Ecto neural progenitor cell (in vitro differentiated cells): ENCODE results near the gene ZBED4.
"Not testable (repeated sequence)": the region's sequence is repeated elsewhere in the genome, so short reads cannot be mapped to it uniquely, and the experiment has no call there.

Experiments
- DNase-seq: peaks from one replicate; pipeline ENCODE4 v3.0.0-alpha.2; 2018; ENCODE audit warnings: low spot score

The ZBED4 gene

GRCh38 chr22:49852898-49853894 is at the start of gene ZBED4:
TSS of gene ZBED4 (plus strand) at chr22:49853844. CDS start at chr22:49883663, 29,819 bp downstream.
- DNase-seq = peak; percentile 99

DNA sequence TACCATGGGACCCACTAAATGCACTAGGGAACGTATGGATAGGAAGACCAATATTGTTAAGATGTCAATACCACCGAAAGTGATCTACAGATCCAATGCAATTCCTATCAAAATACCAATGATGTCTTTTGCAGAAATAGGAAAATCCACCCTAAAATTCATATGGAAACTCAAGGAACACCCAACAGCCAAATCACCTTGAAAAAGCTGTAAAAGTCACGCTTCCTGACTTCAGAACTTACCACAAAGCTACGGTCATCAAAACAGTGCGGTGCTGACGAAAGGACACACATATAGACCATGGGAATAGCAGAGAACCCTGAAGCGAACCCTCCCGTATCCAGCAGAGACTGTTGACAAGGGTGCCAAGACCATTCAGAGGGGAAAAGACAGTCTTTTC is 46.5 kb upstream of the ZBED4 start:
- no peak for DNase-seq

DNA sequence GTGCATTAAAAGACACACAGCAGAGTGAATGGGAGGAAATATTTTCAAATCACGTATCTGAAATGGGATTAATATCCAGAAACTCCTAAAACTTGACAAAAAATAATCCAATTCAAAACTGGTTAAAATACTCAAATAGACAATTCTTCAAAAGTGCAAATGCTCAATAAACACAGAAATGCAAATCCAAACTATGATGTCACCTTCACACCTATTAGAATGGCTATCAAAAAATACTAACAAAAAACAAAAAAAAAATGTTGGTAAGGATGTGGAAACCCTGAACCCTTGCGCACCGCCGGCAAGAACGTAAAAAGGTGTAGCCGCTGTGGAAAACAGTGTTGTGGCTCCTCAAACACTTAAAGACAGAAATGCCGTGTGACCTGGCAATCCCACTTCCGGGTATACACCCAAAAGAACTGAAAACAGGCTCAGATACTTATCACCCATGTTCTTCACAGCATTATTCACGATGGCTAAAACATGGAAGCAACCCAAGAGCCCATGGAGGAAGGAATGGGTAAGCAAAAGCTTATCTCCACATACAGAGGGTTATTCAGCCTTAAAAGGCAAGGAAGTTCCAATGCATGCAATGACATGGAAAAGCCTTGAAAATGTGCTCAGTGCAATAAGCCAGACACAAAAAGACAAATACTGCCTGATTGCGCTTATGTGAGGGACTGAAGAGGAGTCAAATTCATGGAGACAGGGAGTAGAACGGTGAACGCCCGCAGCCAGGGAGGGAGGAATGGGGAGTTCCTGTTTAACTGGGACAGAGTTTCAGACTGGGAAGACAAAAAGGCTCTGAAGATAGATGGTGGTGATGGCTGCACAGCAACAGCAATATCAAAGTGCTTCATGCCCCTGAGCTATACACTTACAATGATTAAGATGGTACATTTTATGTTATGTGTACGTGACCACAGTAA is 45.6 kb upstream of the ZBED4 start:
- DNase-seq = no peak

DNA sequence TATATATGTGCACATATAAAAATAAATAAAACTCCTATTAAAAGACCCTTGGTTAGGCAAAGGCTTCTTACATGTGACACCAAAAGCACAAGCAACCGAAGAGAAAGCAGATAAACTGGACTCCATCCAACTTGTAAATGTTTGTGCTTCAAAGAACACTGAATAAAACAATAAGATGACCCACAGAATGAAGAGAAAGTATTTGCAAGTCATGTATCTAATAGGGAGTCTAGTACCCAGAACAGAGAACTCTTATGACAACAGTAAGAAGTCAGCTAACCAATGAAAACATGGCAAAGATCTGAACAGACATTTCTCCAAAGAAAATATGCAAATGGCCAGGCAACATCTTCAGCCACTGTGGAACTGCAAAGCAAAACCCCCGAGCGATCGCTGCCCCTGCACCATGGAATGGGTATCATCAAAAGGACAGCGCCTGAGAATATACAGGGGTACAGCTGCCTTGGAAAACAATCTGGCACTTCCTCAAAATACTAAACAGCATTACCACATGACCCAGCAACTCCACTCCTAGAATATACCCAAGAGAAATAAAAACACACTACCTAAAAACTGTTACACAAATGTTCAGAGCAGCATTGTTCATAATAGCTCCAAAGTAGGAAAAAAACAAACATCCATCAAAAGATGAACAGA is 43.2 kb upstream of the ZBED4 start:
- DNase-seq = no peak

GRCh38 chr22:49811020-49811791 is 42.4 kb upstream of the ZBED4 start:
- DNase-seq = no peak

DNA sequence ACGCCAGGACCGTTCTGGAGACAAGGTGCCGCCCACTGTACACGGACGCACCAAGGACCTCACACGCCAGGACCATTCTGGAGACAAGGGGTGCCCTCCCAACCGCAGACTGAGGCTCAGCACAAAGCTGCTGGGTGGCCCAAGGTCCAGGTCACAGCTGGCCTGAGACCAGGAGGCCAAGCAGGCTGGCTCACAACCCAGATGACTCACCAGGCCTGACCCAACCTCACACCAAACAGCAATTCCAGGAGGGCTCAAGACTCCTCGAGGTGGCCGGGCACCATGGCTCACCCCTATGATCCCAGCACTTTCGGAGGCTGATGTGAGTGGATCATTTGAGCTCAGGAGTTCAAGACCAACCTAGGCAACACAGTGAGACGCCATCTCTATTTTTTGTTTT is 40.8 kb upstream of the ZBED4 start:
- DNase-seq = no peak

DNA sequence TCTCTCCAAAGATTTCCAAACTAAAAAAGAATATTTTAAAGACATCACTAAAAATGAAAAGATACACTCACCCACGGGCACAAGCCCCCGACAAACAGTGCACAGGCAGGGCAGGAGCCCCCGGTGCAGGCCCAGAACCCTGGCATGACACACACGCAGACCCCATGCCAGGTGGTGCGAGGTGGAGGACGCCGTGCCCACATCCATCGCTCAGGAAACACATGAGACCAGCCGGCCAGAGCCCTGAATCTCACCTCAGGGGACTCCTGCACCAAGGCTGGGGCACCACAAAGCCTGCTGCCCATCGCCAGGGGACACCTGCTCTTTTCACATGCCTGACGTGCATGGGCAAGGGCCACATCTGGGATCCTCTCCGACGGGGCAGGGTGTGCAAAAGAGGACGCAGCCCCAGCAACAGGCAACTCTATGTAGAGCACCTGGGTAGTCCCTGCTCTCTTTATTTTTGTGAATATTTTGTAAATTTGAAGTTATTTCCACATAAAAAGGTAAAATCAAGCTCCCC is 39.4 kb upstream of the ZBED4 start:
- no peak for DNase-seq

- no peak for DNase-seq
Measured at GRCh38 chr22:49814856-49815255, 38.8 kb upstream of the ZBED4 start.

GRCh38 chr22:49815641-49816091 is 38.0 kb upstream of the ZBED4 start:
- no peak for DNase-seq

DNA sequence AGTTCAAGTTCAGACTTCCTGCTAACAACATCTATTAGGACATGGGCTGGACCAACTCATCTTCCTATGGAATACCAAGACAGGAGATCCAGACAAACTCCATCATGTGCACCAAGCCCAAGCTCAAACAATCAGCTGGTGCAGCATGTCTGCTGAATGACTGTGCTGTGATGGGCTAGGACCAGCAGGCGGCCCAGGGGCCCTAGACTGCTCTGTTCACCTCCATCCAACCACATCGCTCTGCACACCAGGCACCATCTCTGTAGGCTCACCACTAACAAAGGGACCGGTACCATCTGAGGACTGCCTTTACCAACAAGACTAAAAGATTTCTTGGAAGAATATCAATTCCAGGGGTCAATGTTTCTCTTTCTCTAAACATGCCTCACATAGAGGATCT is 36.3 kb upstream of the ZBED4 start:
- DNase-seq = no peak

DNA sequence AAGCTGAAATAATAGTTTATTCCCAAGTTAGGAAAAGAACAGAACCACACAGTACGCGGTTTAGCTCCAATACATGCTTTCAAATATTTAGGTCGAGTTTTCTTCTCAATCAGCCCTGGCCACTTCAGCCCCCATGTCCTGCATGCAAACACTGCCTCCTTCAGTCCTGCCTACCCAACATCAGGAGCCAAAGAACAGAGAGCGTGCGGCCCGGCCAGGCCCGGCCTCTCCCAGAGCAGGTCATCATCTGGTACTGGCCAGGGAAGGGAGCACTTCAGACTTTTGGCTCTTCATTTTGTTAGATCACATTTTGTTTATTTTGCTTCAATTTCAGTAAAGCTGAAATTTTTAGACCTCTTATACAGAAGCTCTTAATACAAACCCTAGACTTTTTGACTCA is 32.7 kb upstream of the ZBED4 start:
- no peak for DNase-seq

GRCh38 chr22:49821741-49822140 is 31.9 kb upstream of the ZBED4 start:
- not testable (repeated sequence) for DNase-seq

DNA sequence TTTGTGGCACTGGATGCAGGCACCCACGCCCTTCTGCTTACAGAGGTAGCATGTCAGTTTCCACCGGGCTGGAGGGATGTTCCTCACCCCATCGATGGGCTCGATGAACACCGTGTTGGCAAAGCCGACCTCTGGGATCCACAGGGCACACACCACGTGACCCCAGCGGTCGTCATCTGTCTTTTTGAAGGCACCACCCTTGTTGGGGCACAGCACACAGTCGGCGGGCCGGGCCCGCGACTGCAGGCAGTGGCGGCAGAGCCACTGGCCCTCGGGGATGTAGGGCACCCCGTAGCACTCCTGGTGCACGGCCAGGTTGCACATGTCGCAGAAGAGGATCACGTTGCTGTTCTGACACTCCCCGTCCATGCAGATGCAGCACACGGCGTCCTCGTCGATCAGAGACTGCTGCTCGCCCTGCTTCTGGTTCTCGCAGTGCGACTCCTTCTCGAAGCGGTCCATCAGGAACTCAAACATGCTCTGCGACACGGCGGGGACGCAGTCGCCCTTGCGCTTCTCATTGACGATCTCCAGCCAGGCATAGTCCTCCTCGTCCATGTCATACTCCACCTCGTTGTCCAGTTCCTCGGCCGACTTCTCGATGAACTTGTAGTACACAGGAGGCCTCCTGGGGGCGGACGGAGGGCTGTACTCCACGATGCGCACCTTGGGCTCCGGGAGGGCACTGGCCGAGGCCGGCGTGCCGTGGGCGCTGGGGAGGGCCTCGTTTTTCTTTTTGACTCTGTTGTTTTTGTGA is 30.2 kb upstream of the ZBED4 start:
- no peak for DNase-seq

DNA sequence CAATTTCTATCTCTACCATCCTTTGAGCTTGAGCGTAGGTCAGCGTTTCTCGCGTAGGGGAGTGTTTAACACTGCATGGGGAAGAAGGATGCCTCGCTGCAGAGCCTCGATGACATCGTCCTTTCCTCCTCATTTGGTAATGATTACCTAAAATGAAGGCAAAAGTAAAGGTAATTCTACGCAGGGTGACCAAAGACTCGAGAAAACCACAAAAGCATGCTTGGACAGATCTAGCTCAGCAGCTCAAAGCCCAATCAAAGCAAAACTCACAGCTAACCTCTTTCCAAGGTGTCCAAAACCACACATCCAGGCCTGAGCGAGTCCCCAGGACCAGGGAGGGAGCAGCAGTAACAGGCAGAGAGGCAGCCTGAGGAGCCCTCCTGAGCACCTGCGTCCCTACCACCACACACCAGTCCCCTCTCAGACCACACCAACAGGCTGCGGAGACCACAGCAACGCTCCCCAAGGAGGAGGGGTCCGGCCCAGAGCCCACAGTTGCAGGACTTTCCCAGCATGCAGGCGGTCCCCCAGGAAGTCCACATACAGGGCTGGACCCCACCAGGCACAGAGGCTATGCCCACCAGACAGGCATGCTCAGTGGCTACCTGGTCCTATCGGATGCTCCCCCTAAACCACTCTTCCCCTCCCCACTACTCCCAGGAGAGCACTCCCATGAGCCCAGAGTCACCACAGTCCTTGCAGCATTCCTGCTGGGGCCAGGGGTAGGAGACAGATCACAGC is 29.3 kb upstream of the ZBED4 start:
- DNase-seq = no peak

- DNase-seq = no peak
Measured at GRCh38 chr22:49824936-49825335, 28.7 kb upstream of the ZBED4 start.

DNA sequence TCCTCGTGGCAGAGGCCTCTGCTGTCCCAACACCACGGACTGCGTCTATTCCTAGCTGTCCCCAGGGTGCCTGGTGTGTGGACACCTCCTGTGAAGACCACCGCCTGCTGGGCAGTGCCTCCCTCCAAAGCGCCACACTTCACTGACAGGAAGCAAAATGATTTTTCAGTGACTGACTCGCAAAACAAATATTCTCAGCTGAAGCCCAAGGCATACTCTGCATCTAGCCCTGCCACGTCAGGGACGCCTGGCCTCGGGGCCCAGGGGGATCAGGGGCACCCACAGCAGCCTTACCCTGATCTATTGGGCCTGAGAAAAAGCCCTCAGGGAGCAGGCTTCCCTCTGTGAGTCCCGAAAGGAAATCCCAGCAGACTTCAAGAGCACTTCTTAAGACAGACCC is 28.2 kb upstream of the ZBED4 start:
- no peak for DNase-seq

DNA sequence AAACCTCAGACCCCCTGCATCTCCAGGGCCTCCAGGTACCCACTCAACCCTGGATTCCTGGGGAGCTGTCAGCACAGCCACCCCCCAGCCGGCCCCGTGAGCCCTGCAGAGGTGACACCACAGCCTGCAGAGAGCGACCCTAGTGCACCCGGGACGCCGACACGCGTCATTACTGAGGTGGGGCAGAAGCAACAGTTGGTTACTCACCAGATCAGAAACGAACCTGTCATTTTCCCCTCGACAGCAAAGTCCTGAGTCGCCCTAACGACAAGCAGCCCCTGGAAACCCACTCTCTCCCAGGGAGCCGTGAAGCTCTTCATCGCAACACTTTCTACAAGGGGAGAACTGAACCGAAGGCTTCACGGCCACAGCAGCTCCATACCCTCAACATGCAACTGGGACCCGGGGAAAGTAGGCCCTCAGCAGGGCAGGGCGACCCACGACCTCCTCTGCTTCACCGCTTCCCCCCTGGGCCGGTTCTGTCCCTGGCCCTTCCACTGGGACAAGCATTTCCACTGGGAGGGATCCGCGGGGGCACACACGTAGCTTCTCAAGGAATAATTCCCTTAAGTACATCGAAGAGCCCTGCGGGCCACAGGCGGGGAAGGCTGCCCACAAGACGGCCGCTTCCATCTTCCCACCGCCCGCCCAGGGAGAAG is 27.6 kb upstream of the ZBED4 start:
- DNase-seq = no peak

DNA sequence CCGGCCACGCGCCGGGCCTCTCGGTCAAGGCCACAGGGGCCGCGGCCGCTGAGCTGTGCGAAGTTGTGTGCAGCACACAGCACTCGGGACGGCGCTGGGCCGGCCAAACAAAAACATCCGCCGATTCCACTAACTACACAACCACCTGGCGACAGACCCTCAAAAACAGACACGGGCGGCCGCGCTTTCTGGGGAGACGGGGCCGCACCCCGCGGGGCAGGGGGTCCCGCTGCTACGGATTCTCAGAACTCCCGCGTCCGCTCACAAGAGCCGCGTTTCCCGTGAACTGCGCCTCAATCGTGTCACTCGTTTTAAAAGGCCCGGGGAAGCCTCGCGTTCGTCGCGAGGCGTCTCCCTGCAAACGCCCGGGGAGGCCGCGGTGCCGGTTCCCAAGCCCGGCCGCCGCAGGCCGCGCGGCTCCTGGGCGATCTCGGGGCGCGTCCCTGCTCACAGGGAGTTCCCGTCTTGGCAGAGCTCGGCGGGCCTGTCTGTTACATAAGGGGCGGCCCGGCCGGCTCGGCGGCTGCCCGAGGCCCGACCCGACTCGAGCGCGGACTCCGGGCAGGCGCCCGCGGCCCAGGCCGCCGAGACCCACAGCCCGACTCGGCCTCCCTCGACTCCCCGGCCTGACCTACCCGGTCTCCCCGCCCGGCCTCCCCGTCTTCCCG is 26.9 kb upstream of the ZBED4 start:
- no peak for DNase-seq
